Urinary bladder (tissue), 4 donors: ENCODE data around the gene GLRX. TPM values are rescaled to one million over a fixed set of nuclear protein-coding genes. Genes with fewer than 3 reads are reported as not detected.

ENCODE experiments used
- DNase-seq: peaks from one replicate; pipeline ENCODE4 v3.0.0-alpha.2; 2015; ENCODE audit errors: extremely low spot score
- H3K27ac ChIP-seq: one replicate; pipeline ENCODE4 v1.5.1; 2013; ENCODE audit warnings: low read depth, mild to moderate bottlenecking, moderate library complexity
- H3K36me3 ChIP-seq: one replicate; pipeline ENCODE4 v1.6.1; 2013; ENCODE audit warnings: mild to moderate bottlenecking, moderate library complexity; ENCODE audit not compliant: insufficient read depth
- H3K4me1 ChIP-seq: one replicate; pipeline ENCODE4 v1.6.1; 2013; ENCODE audit warnings: mild to moderate bottlenecking, moderate library complexity; ENCODE audit not compliant: insufficient read depth
- H3K4me3 ChIP-seq: one replicate; pipeline ENCODE4 v1.5.1; 2013; ENCODE audit warnings: low read depth, low read length
- WGBS: extraction: QIAGEN DNeasy Blood & Tissue Kit; methylation state at CpG from one replicate; pipeline ENCODE4 v1.1.7; 2013; 5-methylcytosine and 5-hydroxymethylcytosine counted together
- polyA plus RNA-seq: library from polyadenylated mRNA; stranded (reverse); fragments of 200-250 nt; gene quantifications from one replicate; pipeline ENCODE4 v1.2.3, GENCODE V29; 2013
- total RNA-seq: library from RNA; depleted of rRNA; stranded (reverse); fragments of >200 nt; gene quantifications from one replicate; pipeline ENCODE4 v1.2.3, GENCODE V29; 2014
- donor health status: healthy with polysubstance abuse.
- donor health status: healthy.

The GLRX gene
- total and polyA plus RNA-seq, 2 donors = 23.5 to 61.1 TPM

- H3K4me3 ChIP-seq = no peak overlapping the region
- H3K36me3 ChIP-seq = no peaks in the 10 kb centered on the region
- WGBS = 32% methylated on average over 4 of the region's 4 CpGs
- H3K27ac ChIP-seq = no peak overlapping the region
- peak; percentile 59 for DNase-seq
- no peaks in the 10 kb centered on the region for H3K4me1 ChIP-seq
These were observed 41.4 kb downstream of the GLRX start for GRCh38 chr5:95781101-95781583.

GRCh38 chr5:95780597-95780996, 41.9 kb downstream of the GLRX start:
- Histone ChIP-seq H3K4me1 (no peaks in the 10 kb centered on the region), H3K4me3 (no peak overlapping the region), H3K27ac (no peak overlapping the region), H3K36me3 (no peaks in the 10 kb centered on the region)
- DNase-seq = no peak
- 77% methylated on average over 7 of the region's 7 CpGs for WGBS

GRCh38 chr5:95779611-95780010, 42.9 kb downstream of the GLRX start:
- WGBS = 29% methylated on average over 2 of the region's 2 CpGs
- Histone ChIP-seq H3K4me3 (no peak overlapping the region), H3K4me1 (no peaks in the 10 kb centered on the region), H3K27ac (no peak overlapping the region), H3K36me3 (no peaks in the 10 kb centered on the region)
- no peak for DNase-seq

- Histone ChIP-seq H3K4me3 (no peak overlapping the region), H3K4me1 (no peaks in the 10 kb centered on the region), H3K36me3 (no peaks in the 10 kb centered on the region), H3K27ac (no peak overlapping the region)
- WGBS = 75% methylated on average over 7 of the region's 7 CpGs
- no peak for DNase-seq
These were observed 43.7 kb downstream of the GLRX start for GRCh38 chr5:95778713-95779436.

- Histone ChIP-seq H3K27ac (no peak overlapping the region), H3K4me1 (no peaks in the 10 kb centered on the region), H3K4me3 (no peak overlapping the region), H3K36me3 (no peaks in the 10 kb centered on the region)
- DNase-seq = no peak
- WGBS = 97% methylated on average over 3 of the region's 3 CpGs
These were observed 45.1 kb downstream of the GLRX start for GRCh38 chr5:95777441-95777840.

- H3K4me1 ChIP-seq = no peaks in the 10 kb centered on the region
- 81% methylated on average over 3 of the region's 3 CpGs for WGBS
- no peaks in the 10 kb centered on the region for H3K36me3 ChIP-seq
- no peak overlapping the region for H3K27ac ChIP-seq
- no peak overlapping the region for H3K4me3 ChIP-seq
- no peak for DNase-seq
These were observed 49.0 kb downstream of the GLRX start for GRCh38 chr5:95773335-95774059.

GRCh38 chr5:95771892-95772291, 50.6 kb downstream of the GLRX start:
- no peak overlapping the region for H3K27ac ChIP-seq
- H3K4me3 ChIP-seq = no peak overlapping the region
- H3K36me3 ChIP-seq = no peaks in the 10 kb centered on the region
- H3K4me1 ChIP-seq = no peaks in the 10 kb centered on the region
- no peak for DNase-seq
- 89% methylated on average over 2 of the region's 2 CpGs for WGBS

- no peak overlapping the region for H3K4me3 ChIP-seq
- no peaks in the 10 kb centered on the region for H3K36me3 ChIP-seq
- no peak overlapping the region for H3K27ac ChIP-seq
- 63% methylated on average over 8 of the region's 8 CpGs for WGBS
- peak; percentile 48 for DNase-seq
- no peaks in the 10 kb centered on the region for H3K4me1 ChIP-seq
These were observed 51.5 kb downstream of the GLRX start for GRCh38 chr5:95770830-95771708.

- Histone ChIP-seq H3K4me1 (no peaks in the 10 kb centered on the region), H3K4me3 (no peak overlapping the region), H3K27ac (no peak overlapping the region), H3K36me3 (no peaks in the 10 kb centered on the region)
- DNase-seq = no peak
- 93% methylated on average over 9 of the region's 9 CpGs for WGBS
These were observed 53.8 kb downstream of the GLRX start for GRCh38 chr5:95768731-95769130.

DNA sequence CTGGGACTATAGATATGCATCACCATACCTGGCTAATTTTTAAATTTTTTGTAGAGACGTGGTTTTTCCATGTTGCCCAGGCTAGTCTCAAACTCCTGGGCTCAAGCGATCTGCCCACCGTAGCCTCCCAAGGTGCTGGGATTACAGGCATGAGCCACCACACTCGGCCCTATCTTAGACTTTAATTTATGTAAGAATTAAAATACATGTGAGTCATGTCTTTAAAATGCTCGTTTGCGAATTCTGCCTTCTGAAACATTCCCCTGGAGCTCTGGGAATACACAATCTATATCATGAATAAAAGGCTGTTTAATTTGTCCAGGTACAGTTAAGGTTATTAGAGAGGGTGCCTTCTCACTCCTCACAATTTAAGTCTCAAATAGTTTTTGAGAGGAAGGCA, 58.6 kb downstream of the GLRX start:
- Histone ChIP-seq H3K4me1 (no peaks in the 10 kb centered on the region), H3K36me3 (no peaks in the 10 kb centered on the region), H3K27ac (no peak overlapping the region), H3K4me3 (no peak overlapping the region)
- no peak for DNase-seq
- WGBS = 92% methylated on average over 6 of the region's 6 CpGs

Other genes starting within 250 kb of the GLRX start
- not detected for gene GPR150, start 202.6 kb downstream of the GLRX start, total RNA-seq
- 0.73 TPM for gene GPR150, start 202.6 kb downstream of the GLRX start, polyA plus RNA-seq
- 7.6 TPM for gene RFESD, start 175.9 kb downstream of the GLRX start, total RNA-seq
- 3.7 TPM for gene RFESD, start 175.9 kb downstream of the GLRX start, polyA plus RNA-seq
- 2.1 TPM for gene SPATA9, start 139.7 kb downstream of the GLRX start, total RNA-seq
- gene SPATA9, start 139.7 kb downstream of the GLRX start, polyA plus RNA-seq = 0.29 TPM
- gene RHOBTB3, start 91.4 kb downstream of the GLRX start, total RNA-seq = 282 TPM
- gene RHOBTB3, start 91.4 kb downstream of the GLRX start, polyA plus RNA-seq = 24.0 TPM
- 30.2 TPM for gene ELL2, start 139.1 kb upstream of the GLRX start, total RNA-seq
- 14.1 TPM for gene ELL2, start 139.1 kb upstream of the GLRX start, polyA plus RNA-seq